Mucosa of descending colon (tissue), 3 donors: ENCODE results near the gene RPLP2. TPM values are rescaled to one million over a fixed set of nuclear protein-coding genes. Genes with fewer than 3 reads are reported as not detected.

ENCODE experiments used
- ATAC-seq: fragments of 200-7000 bp; cut with Tn5 transposase; one replicate; pipeline ENCODE4 v1.9.1; 2020; ENCODE audit warnings: mild to moderate bottlenecking, moderate library complexity
- DNase-seq, 3 donors: peaks; one replicate each; pipeline ENCODE4 v3.0.0-alpha.2; 2020
- H3K36me3 ChIP-seq: fragments of 200-600 bp; one replicate; pipeline ENCODE4 v1.8.0; 2021; ENCODE audit warnings: low read depth, mild to moderate bottlenecking
- H3K4me1 ChIP-seq: fragments of 200-600 bp; one replicate; pipeline ENCODE4 v1.8.0; 2021; ENCODE audit warnings: low read depth, mild to moderate bottlenecking
- H3K4me3 ChIP-seq: fragments of 200-600 bp; one replicate; pipeline ENCODE4 v1.8.0; 2021; ENCODE audit warnings: mild to moderate bottlenecking
- H3K9me3 ChIP-seq: fragments of 200-600 bp; one replicate; pipeline ENCODE4 v1.8.0; 2021; ENCODE audit warnings: mild to moderate bottlenecking
- CTCF ChIP-seq: fragments of 200-600 bp; IDR thresholded peaks from one replicate; pipeline ENCODE4 v1.8.0; 2022; ENCODE audit warnings: antibody characterized with exemption, mild to moderate bottlenecking
- intact Hi-C, 2 donors: fragments of 100-400 bp; cut with DNase I in 1 of 2; cut with micrococcal nuclease in 1 of 2; formaldehyde crosslinking; loops; one replicate each; pipeline versions ENCODE4 v1.11.0 to v1.11.1; 2022; cut with DNase I, micrococcal nuclease
- total RNA-seq, 3 donors: library from RNA; stranded (reverse); fragmentation: NEBNext Ultra II Directional in 2 of 3; extraction: Animal tissue kit (Norgen Biotek cat#: 25700) in 2 of 3; gene quantifications; one replicate each; pipeline versions ENCODE4 v1.2.1 to v1.2.4, GENCODE V29; 2021 to 2023
- donor health status: DM: no; HTN: no; CAD: no; lungs with moderate emphysema.
- donor health status: DM: no; HTN: no; CAD: no.
- donor health status: DM: no; HTN: yes; CAD: no.

RPLP2 gene
- total RNA-seq, 3 donors from 2014 or later = 1,532 to 1,798 (median 1,652) TPM

DNA sequence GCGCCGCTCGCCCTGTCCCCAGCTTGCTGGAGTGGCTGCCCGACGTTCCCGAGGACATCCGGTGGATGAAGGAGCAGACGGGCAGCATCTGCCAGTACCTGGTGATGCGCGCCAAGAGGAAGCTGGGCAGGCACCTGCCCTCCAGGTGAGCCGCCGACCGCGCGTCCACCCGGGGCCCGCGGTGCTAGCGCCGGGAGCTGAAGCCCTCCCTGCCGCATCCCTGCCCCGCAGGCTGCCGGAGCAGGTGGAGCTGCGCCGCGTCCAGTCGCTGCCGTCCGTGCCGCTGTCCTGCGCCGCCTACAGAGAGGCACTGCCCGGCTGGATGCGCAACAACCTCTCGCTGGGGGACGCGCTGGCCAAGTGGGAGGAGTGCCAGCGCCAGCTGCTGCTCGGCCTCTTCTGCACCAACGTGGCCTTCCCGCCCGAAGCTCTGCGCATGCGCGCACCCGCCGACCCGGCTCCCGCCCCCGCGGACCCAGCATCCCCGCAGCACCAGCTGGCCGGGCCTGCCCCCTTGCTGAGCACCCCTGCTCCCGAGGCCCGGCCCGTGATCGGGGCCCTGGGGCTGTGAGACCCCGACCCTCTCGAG, 14.6 kb downstream of the RPLP2 start:
- Histone ChIP-seq H3K36me3 (no peaks in the 10 kb centered on the region), H3K4me1 (peaks cover 64% of the 10 kb centered on the region), H3K4me3 (no peak overlapping the region), H3K9me3 (no peaks in the 10 kb centered on the region)
- peak; percentile 12 for ATAC-seq
- DNase-seq = peak; percentile 66 to 83 (median 82)
- TF ChIP-seq CTCF = no peak
- intact Hi-C loops = no loop called here

- intact Hi-C loops = no loop called here
- ATAC-seq = no peak
- H3K36me3 ChIP-seq = no peaks in the 10 kb centered on the region
- no peak overlapping the region for H3K4me3 ChIP-seq
- no peak for DNase-seq
- no peaks in the 10 kb centered on the region for H3K9me3 ChIP-seq
- H3K4me1 ChIP-seq = peaks cover 68% of the 10 kb centered on the region
- TF ChIP-seq CTCF = no peak
These were observed 15.2 kb downstream of the RPLP2 start for GRCh38 chr11:824942-825341.

DNA sequence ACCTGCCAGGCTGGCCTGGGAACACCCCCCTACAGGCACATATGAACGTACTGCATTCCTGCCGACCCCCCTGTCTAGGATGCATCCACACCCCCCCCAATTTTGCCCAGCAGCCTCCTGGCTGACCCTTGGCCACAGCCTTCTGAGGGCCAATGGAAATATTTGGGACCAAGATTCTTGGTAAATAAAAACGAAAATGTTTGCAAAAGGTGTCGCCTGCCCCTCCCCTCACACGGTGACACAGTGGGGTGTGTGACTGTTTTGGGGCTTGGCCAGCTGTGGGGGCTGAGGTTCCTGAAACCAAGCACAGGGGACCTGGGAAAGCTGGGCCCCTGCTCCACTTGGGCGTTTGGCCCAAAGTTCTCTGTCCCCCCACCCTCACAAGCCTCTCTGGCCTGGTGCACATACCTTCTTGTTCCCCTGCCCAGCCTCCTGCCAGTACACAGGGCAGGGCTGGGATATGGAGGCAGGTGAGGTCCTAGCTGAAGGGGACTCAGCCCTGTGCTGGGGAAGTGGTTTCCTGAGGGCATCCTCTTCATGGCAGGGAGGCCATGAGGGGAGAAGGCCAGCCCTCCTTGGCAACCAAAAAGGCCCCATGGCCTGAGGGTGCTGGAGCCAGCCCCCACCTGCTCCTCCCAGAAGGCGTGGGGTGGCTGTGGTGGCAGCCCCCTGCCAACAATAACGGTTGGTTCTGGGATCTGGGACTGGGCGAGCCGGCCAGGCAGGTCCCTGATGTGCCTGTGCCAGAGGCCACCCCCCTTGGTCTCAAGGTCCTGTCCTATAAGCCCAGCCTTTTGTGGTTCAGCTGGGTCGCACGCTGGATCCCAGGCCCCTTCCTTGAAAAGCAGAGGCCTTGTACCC, 15.8 kb downstream of the RPLP2 start:
- peaks cover 68% of the 10 kb centered on the region for H3K4me1 ChIP-seq
- H3K36me3 ChIP-seq = no peaks in the 10 kb centered on the region
- peak; percentile 71 to 80 (median 79) for DNase-seq

GRCh38 chr11:826227-826621, 16.5 kb downstream of the RPLP2 start:
- Histone ChIP-seq H3K9me3 (no peaks in the 10 kb centered on the region), H3K4me1 (peaks cover 68% of the 10 kb centered on the region), H3K4me3 (no peak overlapping the region), H3K36me3 (no peaks in the 10 kb centered on the region)
- no peak for DNase-seq
- intact Hi-C loops = no loop called here
- no peak for TF ChIP-seq CTCF
- no peak for ATAC-seq

More for the DNA sequence above, 15.8 kb downstream of the RPLP2 start:
- intact Hi-C loops = no loop called here
- Histone ChIP-seq H3K9me3 (no peaks in the 10 kb centered on the region), H3K4me3 (no peak overlapping the region)
- TF ChIP-seq CTCF = no peak
- ATAC-seq = peak; percentile 26

- H3K9me3 ChIP-seq = no peaks in the 10 kb centered on the region
- ATAC-seq (no peak), DNase-seq (peak in 1 of 3 donors; percentile 76)
- peak overlapping the region; percentile 21 for H3K4me3 ChIP-seq
- H3K4me1 ChIP-seq = peaks cover 66% of the 10 kb centered on the region
- H3K36me3 ChIP-seq = no peaks in the 10 kb centered on the region
- no peak for TF ChIP-seq CTCF
- intact Hi-C loops = no loop called here
These were observed 17.0 kb downstream of the RPLP2 start for GRCh38 chr11:826836-827145.
